ENCODE results near the gene PNMA8B.
"Not testable (repeated sequence)": the region's sequence is repeated elsewhere in the genome, so short reads cannot be mapped to it uniquely, and the experiment has no call there.

Gene PNMA8B, protein sequence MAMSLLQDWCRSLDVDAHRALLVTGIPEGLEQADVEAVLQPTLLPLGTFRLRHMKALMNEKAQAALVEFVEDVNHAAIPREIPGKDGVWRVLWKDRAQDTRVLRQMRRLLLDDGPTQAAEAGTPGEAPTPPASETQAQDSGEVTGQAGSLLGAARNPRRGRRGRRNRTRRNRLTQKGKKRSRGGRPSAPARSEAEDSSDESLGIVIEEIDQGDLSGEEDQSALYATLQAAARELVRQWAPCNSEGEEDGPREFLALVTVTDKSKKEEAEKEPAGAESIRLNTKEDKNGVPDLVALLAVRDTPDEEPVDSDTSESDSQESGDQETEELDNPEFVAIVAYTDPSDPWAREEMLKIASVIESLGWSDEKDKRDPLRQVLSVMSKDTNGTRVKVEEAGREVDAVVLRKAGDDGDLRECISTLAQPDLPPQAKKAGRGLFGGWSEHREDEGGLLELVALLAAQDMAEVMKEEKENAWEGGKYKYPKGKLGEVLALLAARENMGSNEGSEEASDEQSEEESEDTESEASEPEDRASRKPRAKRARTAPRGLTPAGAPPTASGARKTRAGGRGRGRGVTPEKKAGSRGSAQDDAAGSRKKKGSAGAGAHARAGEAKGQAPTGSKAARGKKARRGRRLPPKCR

DNA sequence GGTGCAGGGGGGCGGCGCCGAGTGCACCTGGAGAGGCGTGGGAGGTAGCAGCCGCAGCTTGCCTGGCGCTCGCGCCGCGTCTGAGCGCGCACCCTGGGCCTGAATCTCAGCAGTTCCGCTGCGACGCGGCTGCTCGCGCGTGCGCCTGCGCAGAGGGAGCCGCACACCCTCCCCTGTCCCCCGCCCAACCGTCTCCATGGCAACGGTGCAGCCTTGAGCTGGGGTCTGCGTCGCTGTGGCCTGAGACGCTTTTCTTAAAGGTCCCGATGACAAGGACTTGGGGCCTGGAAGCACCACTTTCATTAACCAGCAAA is at the start of gene PNMA8B:
Gene PNMA8B, minus strand, starts transcription at position 82 of the 314 bp plus-strand sequence. CDS start 402 bp downstream, outside the sequence.
- peak in 1 of 3 experiments; percentile 48 for DNase-seq (ENCODE audit: low read depth in 3 of 3)

DNA sequence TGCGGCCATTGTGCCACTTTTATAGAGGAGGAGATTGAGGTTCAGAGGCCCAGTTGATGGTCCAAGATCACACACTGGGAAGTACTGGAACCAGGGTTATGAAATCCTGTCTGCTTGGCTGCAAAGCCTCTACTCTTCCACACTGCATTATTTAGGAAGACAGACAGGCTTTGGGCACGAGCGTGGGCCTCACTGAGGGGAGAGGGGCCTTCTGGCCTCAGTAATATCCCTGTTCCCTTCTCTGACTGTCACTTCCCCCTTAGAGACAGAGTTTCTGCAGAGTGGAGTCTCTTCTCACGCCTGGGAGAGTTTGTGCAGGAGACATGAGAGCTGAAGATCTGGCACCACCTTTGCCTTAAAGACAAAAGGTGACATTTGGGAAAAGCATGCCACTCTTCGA is 49.0 kb upstream of the PNMA8B start:
- no peak for DNase-seq (ENCODE audit: low read depth in 3 of 3)

GRCh38 chr19:46542428-46543230 is 47.0 kb upstream of the PNMA8B start:
- DNase-seq (ENCODE audit: low read depth in 3 of 3): peak; percentile 47 to 76 (median 66)

DNA sequence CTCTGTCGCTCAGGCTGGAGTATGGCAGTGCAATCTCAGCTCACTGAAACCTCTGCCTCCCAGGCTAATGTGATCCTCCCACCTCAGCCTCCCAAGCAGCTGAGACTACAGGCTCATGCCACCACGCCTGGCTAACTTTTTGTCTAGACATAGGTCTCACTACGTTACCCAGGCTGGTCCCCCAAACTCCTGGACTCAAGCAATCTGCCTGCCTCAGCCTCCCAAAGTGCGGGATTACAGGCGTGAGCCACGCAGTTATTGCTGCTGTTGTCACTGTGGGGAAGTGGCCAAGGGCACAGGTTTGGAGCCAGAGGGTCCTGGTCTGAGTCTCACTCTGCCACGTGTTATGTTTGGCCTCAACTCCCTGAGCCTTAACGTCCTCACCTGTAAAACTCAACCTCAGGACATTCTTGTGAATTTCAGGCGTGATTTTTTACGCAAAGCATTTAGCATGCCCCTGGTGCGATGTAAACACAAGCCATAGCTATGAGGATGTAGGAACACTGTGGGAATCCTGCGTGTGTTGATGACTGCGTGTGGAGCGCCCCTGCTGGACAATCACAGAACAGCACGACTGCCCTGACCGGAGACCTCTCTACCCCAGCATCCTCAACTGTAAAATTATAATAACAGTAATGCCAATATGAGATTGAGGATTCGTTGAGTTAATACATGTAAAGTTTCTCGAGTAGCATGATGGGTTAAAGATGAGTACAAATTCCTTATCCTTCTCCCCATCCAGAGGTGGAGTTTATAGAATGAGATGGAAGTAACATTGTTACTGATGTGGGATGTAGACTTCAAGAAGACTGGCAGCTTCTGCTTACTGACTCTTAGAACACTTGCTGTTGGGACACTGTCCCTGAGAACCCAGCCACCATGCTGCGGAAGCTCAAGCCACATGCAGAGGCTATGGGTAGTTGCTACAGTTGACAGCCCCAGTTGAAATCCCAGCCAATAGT is 41.8 kb upstream of the PNMA8B start:
- peak; percentile 26 to 64 (median 37) for DNase-seq (ENCODE audit: low read depth in 3 of 3)

- DNase-seq (ENCODE audit: low read depth in 3 of 3): no peak
Observed at GRCh38 chr19:46536391-46536790, 40.7 kb upstream of the PNMA8B start.

DNA sequence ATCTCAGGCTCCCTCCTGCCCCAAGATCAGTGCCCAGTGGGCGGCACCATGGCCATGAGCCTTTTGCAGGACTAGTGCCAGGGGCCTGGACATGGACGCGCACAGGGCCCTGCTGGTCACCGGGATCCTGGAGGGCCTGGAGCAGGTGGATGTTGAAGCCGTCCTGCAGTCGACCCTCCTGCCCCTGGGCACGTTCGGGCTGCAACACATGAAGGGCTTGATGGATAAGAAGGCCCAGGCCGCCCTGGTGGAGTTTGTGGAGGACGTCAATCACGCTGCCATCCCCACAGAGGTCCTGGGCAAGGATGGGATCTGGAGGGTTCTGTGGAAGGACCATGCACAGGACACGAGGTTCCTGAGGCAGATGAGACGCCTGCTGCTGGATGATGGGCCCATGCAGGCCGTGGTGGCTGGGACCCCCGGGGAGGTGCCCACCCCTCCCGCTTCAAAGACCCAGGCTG is 38.0 kb upstream of the PNMA8B start:
- DNase-seq (ENCODE audit: low read depth in 3 of 3): no peak

- DNase-seq (ENCODE audit: low read depth in 3 of 3): no peak
Observed at GRCh38 chr19:46533078-46533620, 37.5 kb upstream of the PNMA8B start.

GRCh38 chr19:46530636-46531035 is 35.0 kb upstream of the PNMA8B start:
- DNase-seq (ENCODE audit: low read depth in 3 of 3): no peak

GRCh38 chr19:46529622-46530451 is 34.2 kb upstream of the PNMA8B start:
- DNase-seq (ENCODE audit: low read depth in 3 of 3): peak; percentile 56 to 66 (median 62)

DNA sequence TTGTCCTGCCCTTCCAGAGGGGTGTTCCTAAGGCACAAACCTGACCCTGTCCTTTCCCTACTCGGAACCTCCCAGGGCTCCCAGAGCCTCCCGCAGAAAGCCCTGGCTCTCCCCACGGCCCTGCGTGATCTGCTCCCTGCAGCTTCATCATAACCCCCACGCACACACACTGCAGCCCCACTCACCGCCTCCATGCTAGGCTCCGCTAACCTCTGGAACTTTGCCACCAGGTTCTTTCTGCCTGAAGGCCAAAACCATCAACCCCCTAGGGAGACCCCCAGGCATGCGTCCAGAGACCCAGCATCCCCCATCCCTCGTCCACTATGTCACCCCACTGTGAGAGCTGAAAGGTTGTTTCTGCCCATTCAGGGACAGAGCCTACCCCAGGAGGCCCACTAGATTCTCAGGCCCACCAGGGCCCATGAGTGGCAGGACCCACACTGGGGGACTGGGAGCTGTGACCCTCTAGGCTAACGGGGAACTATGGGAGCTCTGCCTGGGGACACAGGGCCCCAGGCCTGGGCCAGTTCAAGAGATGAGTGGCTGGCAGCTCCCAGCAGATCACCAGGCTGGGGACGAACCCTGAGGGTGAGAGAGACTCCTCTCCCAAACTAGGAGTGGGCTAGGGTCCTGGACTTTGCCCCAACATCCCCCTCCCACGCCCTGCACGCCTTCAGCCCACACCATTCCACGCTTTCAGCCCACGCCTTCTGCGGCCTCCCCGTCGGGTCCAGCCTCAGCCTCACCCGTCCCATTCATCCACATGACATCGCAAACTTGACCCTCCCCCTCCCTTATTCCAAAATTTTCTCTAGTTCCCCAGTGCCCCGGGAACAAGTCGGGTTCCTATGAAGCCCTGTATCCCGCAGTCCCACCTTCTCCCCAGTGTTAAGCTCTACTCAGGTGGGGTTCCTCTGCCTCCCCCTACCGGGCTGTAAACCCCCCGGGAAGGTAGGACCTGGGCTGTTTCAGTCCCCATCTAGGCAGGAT is 33.2 kb upstream of the PNMA8B start:
- DNase-seq (ENCODE audit: low read depth in 3 of 3): no peak

GRCh38 chr19:46526801-46527200 is 31.1 kb upstream of the PNMA8B start:
- not testable (repeated sequence) for DNase-seq (ENCODE audit: low read depth in 3 of 3)

- no peak for DNase-seq (ENCODE audit: low read depth in 3 of 3)
Observed at GRCh38 chr19:46524308-46524707, 28.6 kb upstream of the PNMA8B start.

DNA sequence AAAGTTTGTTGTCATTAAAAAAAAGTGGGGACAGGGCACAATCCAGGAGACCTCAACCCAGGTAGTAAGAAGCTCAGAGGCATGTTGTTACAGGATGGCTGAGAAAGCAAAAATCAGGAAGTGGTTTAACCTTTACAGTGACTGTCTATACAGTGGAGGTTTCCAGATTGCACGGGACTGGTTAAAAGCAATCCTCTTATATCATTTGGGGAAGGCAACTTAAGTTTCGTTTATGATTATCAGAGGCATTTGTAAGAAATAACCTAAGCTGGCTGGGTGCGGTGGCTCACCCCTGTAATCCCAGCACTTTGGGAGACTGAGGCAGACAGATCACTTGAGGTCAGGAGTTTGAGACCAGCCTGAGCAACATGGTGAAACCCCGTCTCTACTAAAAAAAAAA is 27.3 kb upstream of the PNMA8B start:
- not testable (repeated sequence) for DNase-seq (ENCODE audit: low read depth in 3 of 3)

GRCh38 chr19:46521241-46521868 is 25.7 kb upstream of the PNMA8B start:
- no peak for DNase-seq (ENCODE audit: low read depth in 3 of 3)

GRCh38 chr19:46520616-46521015 is 24.9 kb upstream of the PNMA8B start:
- DNase-seq (ENCODE audit: low read depth in 3 of 3): no peak

DNA sequence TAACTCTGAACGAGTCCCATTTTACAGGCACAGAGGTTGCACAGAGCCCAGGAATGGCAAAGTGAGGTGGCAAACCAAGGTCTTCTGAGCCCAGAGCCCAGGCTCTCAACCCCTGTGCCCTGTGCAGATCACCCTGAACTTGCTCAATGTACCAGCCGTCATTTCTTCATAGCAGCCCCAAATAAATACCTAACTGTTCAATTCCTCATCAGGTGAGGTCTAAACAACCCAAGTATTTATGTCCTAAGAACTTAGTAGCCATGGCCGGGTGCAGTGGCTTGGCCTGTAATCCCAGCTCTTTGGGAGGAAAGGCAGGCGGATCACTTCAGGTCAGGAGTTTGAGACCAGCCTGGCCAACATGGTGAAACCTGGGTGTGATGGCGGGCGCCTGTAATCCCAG is 21.8 kb upstream of the PNMA8B start:
- no peak for DNase-seq (ENCODE audit: low read depth in 3 of 3)

GRCh38 chr19:46515879-46516350 is 20.2 kb upstream of the PNMA8B start:
- no peak for DNase-seq (ENCODE audit: low read depth in 3 of 3)

- DNase-seq (ENCODE audit: low read depth in 3 of 3): no peak
Observed at GRCh38 chr19:46515290-46515609, 19.6 kb upstream of the PNMA8B start.
